GM21447 (cell line): ENCODE results near the gene ACVR2B.
"Not testable (repeated sequence)": the region's sequence is repeated elsewhere in the genome, so short reads cannot be mapped to it uniquely, and the experiment has no call there.

Experiments used
- ATAC-seq: cut with Tn5 transposase; IDR thresholded peaks from one replicate; pipeline ENCODE4 v1.9.1; 2021; ENCODE audit not compliant: unreplicated experiment

The ACVR2B gene

DNA sequence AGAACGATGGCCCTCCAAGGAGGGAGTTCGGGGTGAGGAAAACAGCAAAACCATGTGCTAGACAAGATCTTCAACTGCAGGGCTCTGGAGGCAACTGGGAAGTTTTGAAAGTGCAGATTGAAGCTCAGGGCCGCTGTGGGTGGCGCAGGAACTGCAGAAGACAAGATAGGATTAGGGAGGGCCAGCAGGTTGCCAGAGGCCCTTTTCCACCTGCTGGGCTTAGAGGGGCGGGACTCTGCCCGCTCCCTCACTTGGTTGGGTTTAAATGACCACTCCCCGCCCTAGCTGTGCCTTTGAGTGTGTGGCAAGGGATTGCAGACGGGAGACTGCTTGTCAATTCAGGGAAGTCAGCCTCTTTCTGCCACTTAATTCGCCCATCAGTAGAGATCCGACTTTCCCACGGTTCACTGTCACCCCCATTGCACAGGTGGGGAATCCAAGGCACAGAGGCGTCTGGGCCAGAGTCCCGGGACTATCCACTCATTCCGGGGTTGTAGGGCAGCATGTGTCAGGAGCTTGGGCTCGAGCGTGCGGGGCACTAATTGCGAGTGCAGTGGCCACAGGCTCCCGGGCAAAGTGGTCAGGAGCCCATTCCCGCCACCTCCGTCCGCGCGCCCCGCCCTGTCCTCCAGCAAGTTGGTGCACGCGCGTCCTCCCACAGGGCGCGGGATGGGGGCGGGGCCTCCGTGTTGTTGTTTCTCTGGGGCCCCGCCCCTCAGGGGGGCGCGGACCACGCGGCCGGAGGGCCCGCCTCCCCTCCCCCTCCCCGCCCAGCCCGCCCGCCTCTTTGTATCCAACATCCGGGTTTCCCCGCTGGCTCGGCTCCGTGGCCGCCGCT is at the start of gene ACVR2B:
ACVR2B (plus strand) TSS at position 816 of the 838 bp plus-strand sequence. CDS start 433 bp downstream, outside the sequence.
- ATAC-seq: no peak

GRCh38 chr3:38404286-38404685 is 49.4 kb upstream of the ACVR2B start:
- ATAC-seq: no peak

- ATAC-seq: no peak
Observed at GRCh38 chr3:38411591-38411990, 42.1 kb upstream of the ACVR2B start.

DNA sequence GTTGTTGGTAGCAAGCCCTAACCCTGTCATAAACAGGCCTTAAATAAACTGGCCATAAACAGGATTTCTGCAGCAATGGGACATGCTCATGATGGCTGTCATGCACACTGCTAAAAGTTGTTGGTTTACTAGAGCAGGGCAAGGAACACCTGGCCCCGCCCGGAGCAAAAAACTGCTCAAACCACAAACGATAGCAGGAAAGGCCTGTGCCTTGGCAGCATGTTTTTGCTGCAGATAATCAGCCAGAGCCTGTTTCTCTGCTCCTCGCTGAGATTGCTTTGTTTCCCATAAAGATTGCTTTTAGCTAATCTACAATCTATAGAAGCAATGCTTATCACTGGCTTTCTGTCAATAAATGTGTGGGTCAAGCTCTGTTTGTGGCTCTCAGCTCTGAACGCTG is 32.9 kb upstream of the ACVR2B start:
- ATAC-seq: not testable (repeated sequence)

DNA sequence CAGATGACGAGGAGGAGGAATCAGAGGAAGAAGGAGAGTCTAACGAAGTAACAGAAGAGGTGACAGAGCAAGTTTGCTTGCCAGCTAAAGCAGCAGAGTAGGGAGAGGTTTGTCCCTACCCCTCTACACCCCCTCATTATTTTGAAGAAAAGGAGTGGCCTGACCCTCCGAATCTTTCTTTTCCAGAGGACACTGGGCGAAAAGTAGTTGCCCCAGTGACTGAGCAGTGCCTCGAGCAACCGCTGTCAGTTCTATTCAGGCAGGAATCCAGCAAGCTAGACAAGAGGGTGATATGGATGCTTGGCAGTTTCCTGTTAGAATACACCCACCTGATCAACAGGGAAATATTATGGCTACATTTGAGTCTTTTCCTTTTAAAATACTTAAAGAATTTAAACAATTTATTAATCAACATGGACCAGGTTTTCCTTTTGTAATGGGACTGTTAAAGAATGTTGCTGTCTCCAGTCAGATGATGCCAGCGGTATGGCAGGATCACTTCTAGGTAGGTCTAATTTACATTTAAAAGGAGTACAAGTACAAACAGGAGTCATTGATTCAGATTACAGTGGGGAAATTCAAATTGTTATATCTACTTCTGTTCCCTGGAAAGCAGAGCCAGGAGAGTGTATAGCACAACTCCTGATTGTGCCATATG is 31.9 kb upstream of the ACVR2B start:
- ATAC-seq: no peak

- ATAC-seq: not testable (repeated sequence)
Observed at GRCh38 chr3:38426798-38427426, 26.8 kb upstream of the ACVR2B start.

GRCh38 chr3:38432871-38433658 is 20.6 kb upstream of the ACVR2B start:
- not testable (repeated sequence) for ATAC-seq

DNA sequence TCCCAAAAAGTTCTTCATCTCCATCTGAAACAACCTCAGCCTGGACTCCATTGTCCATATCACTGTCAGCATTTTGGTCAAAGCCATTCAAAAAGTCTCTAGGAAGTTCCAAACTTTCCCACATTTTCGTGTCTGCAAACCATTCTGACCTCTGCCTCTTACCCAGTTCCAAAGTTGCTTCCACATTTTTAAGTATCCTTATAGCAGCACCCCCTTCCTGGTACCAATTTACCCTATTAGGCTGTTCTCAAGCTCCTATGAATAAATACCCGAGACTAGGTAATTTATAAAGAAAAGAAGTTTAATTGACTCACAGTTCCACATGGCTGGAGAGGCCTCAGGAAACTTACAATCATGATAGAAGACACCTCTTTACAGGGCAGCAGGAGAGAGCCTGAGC is 20.0 kb upstream of the ACVR2B start:
- ATAC-seq: not testable (repeated sequence)

DNA sequence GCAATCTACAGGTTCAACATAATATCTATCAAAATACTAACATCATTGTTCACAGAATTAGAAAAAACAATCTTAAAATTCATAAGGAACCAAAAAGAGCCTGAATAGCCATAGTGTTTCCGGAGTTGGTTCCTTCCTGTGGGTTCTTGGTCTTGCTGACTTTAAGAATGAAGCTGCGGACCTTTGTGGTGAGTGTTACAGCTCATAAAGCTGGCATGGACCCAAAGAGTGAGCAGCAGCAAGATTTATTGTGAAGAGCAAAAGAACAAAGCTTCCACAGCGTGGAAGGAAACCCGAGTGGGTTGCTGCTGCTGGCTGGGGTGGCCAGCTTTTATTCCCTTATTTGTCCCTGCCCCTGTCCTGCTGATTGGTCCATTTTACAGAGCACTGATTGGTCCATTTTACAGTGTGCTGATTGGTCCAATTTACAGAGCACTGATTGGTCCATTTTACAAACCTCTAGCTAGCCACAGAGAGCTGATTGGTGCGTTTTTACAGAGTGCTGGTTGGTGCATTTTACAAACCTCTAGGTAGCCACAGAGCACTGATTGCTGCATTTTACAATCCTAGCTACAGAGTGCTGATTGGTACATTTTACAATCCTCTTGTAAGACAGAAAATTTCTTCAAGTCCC is 15.1 kb upstream of the ACVR2B start:
- not testable (repeated sequence) for ATAC-seq

- ATAC-seq: not testable (repeated sequence)
Observed at GRCh38 chr3:38443205-38443604, 10.5 kb upstream of the ACVR2B start.

- no peak for ATAC-seq
Observed at GRCh38 chr3:38446085-38446686, 7.5 kb upstream of the ACVR2B start.

DNA sequence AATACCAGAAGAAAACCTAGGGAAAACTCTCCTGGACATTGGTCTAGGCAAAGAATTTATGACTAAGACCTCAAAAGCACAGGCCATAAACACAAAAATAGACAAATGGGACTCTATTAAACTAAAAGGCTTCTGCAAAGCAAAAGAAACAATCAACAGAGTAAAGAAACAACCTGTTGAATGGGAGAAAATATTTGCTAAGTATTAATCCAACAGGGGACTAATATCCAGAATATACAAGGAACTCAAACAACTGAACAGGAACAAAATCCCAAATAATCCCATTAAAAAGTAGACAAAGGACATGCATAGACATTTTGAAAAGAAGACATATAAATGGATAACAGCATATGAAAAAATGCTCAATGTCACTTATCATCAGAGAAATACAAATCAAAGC is 6.9 kb upstream of the ACVR2B start:
- ATAC-seq: no peak

- no peak for ATAC-seq
Observed at GRCh38 chr3:38450853-38451252, 2.8 kb upstream of the ACVR2B start.

DNA sequence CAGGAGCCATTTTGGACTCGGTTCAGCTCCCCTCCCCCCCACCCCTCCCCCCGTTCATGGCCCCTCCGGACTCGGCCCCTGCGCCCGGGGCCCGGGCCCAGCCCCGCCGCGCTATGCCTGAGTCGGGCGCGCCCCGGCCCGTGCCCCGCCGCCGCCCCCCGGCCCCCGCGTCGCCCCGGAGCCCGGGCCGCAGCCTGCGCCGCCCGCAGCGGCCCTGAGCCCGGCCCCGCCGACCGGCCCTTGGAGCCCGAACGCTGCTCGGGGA is 155 bp downstream of the ACVR2B start:
- ATAC-seq: no peak

GRCh38 chr3:38454178-38454883 is 641 bp downstream of the ACVR2B start:
- no peak for ATAC-seq

GRCh38 chr3:38454884-38455638 is 1.4 kb downstream of the ACVR2B start:
- ATAC-seq: no peak

GRCh38 chr3:38455639-38456430 is 2.1 kb downstream of the ACVR2B start:
- no peak for ATAC-seq
